ENCODE data around the gene SNHG17.

DNA sequence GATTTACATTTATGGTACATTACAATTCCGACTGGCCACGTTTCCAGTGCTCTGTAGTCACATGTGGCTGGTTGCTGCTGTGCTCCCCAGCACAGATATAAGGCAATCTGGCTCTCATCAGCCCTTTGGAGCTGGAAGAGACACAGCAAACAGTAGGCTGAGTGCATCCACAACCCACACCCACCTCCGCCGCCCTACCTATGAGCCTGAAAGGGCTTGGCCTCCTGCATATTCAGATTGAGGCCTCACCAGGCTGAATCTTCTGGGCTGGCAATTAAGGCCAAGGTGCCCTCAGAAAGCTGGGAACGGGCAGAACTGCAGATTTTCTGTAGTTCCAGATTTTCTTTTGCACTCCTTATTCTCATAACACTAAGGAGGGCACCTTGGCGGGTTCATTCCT is 2.7 kb upstream of the SNHG17 start:
- TF ChIP-seq POLR2A (IDR thresholded peaks at IDR 0.05) (no peak), POLR2AphosphoS5 (IDR thresholded peaks at IDR 0.05) (no peak)
- TF ChIP-seq, protein P1, sequence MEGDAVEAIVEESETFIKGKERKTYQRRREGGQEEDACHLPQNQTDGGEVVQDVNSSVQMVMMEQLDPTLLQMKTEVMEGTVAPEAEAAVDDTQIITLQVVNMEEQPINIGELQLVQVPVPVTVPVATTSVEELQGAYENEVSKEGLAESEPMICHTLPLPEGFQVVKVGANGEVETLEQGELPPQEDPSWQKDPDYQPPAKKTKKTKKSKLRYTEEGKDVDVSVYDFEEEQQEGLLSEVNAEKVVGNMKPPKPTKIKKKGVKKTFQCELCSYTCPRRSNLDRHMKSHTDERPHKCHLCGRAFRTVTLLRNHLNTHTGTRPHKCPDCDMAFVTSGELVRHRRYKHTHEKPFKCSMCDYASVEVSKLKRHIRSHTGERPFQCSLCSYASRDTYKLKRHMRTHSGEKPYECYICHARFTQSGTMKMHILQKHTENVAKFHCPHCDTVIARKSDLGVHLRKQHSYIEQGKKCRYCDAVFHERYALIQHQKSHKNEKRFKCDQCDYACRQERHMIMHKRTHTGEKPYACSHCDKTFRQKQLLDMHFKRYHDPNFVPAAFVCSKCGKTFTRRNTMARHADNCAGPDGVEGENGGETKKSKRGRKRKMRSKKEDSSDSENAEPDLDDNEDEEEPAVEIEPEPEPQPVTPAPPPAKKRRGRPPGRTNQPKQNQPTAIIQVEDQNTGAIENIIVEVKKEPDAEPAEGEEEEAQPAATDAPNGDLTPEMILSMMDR (IDR thresholded peaks at IDR 0.05), result no peak
